GM23248 (cell line): ENCODE data around the gene ITPRIPL1.

Experiments
- EZH2 ChIP-seq: fragments of 200-600 bp; sonication (generic); IDR thresholded peaks from 2 replicates; pipeline ENCODE4 v1.6.1; 2018; ENCODE audit warnings: antibody characterized with exemption, mild to moderate bottlenecking; ENCODE audit not compliant: insufficient read depth, poor library complexity, severe bottlenecking
- EZH2phosphoT487 ChIP-seq: fragments of 200-600 bp; sonication (generic); IDR thresholded peaks from 2 replicates; pipeline ENCODE4 v1.6.1; 2018; ENCODE audit warnings: antibody characterized with exemption, moderate library complexity, mild to moderate bottlenecking, low read depth; ENCODE audit not compliant: insufficient read depth

DNA sequence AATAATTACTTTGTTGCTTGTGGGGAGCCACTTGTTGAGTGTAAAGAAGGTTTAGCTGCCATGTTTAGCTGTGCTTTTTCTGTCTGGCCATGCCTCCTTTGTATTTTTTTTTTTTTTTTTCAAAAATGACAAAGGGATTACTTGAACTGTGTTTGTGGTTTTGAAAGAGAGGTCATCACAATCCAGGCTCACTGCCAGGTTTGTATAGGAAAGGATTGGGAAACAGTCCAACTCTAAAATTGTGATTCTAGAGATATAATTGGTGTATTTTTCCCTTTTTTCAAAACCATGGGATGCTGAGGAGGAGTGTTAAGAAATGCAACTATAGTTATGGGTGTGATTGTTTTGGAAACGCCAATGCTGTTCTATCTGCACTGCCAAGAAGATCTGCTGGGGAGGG is 4.3 kb downstream of the ITPRIPL1 start:
- TF ChIP-seq EZH2 (no peak), EZH2phosphoT487 (no peak)
